ENCODE measurements around the gene HHAT. TPM values are rescaled to one million over a fixed set of nuclear protein-coding genes. Genes with fewer than 3 reads are reported as not detected.
A peak's percentile ranks its signal among the peaks of the same experiment; 100 is the strongest.

HHAT gene
- polyA plus RNA-seq, 2 of the 4 experiments (the other 2 are of a cell fraction), result 3.8 to 4.5 TPM

GRCh38 chr1:210476730-210477129, 148.0 kb downstream of the HHAT start:
- ATAC-seq, result no peak
- WGBS (ENCODE audit: missing lambda C conversion rate), result 67% methylated on average over 1 of the region's 1 CpG
- FAIRE-seq, result no peak

GRCh38 chr1:210477328-210477924, 148.7 kb downstream of the HHAT start:
- DNase-seq (ENCODE audit: low read depth in 1 of 2, low spot score in 1 of 2) (peak in 1 of 2 experiments; percentile 30), ATAC-seq (peak in 1 of 2 experiments; percentile 58; a peak in 2 of 6 replicates), FAIRE-seq (no peak)
- Histone ChIP-seq H3K4me2 (peak overlapping the region; percentile 2; the same call in 1 of the 3 replicates), H3K9me3 (no peaks in the 10 kb centered on the region), H3K4me3 (no peak overlapping the region), H3K4me1 (peaks cover 8% of the 10 kb centered on the region; the same call in 2 of the 3 replicates), H3K27ac (no peak overlapping the region)
- 21% methylated on average over 5 of the region's 5 CpGs for WGBS (ENCODE audit: missing lambda C conversion rate)
- POLR2A ChIA-PET, result interaction anchor here (0.6 kb wide), 1 partner anchor 361 kb away, joined by 3 read pairs; no protein-coding TSS in a partner anchor
- CTCF ChIA-PET, result interaction anchor here (0.9 to 1.8 kb wide), 2 partner anchors 71 to 658 kb away, joined by 4 to 5 read pairs; no protein-coding TSS in a partner anchor
- TF ChIP-seq EHMT2 (IDR thresholded peaks at IDR 0.05; ENCODE audit: low read depth) (no peak), CEBPB (IDR thresholded peaks at IDR 0.05) (no peak), BCL3 (IDR thresholded peaks at IDR 0.05) (no peak), JUNB (IDR thresholded peaks at IDR 0.05) (no peak), CTCF (IDR thresholded peaks at IDR 0.05) (no peak), PHF8 (IDR thresholded peaks at IDR 0.05; ENCODE audit: borderline replicate concordance, low read depth) (no peak), FOXS1 (CRISPR knock-in tag; IDR thresholded peaks at IDR 0.05) (no peak), NPAS2 (CRISPR knock-in tag; IDR thresholded peaks at IDR 0.05; ENCODE audit: borderline replicate concordance) (no peak), POLR2A (IDR thresholded peaks at IDR 0.05; ENCODE audit: low read length) (no peak), HOXB5 (CRISPR knock-in tag; IDR thresholded peaks at IDR 0.05) (no peak), MAZ (IDR thresholded peaks at IDR 0.05; ENCODE audit: borderline replicate concordance, low read depth, low read length) (no peak), KDM5A (IDR thresholded peaks at IDR 0.05) (no peak), CHD2 (IDR thresholded peaks at IDR 0.05; ENCODE audit: low read length, partially characterized antibody) (no peak), SREBF2 (IDR thresholded peaks at IDR 0.05) (no peak), EHF (CRISPR knock-in tag; IDR thresholded peaks at IDR 0.05) (no peak)

More at GRCh38 chr1:210476730-210477129, 148.0 kb downstream of the HHAT start:
- H3K4me1 ChIP-seq, result peaks cover 8% of the 10 kb centered on the region; the same call in 2 of the 3 replicates
- H3K4me3 ChIP-seq, result no peak overlapping the region
- POLR2A ChIA-PET, result interaction anchor here (0.6 kb wide), 1 partner anchor 361 kb away, joined by 3 read pairs; no protein-coding TSS in a partner anchor
- H3K9me3 ChIP-seq, result no peaks in the 10 kb centered on the region
- TF ChIP-seq CHD2 (IDR thresholded peaks at IDR 0.05; ENCODE audit: low read length, partially characterized antibody), result no peak
- no peak for TF ChIP-seq HDAC2 (IDR thresholded peaks at IDR 0.05)
- DNase-seq (ENCODE audit: low read depth in 1 of 2, low spot score in 1 of 2), result no peak
- no peak overlapping the region for H3K27ac ChIP-seq
- H3K4me2 ChIP-seq, result no peak overlapping the region
- CTCF ChIA-PET, result interaction anchor here (1.8 kb wide), 1 partner anchor 659 kb away, joined by 5 read pairs; no protein-coding TSS in a partner anchor

- no peak overlapping the region for H3K4me3 ChIP-seq
- H3K9me3 ChIP-seq, result no peaks in the 10 kb centered on the region
- POLR2A ChIA-PET, result no interaction called here
- FAIRE-seq (no peak), DNase-seq (ENCODE audit: low read depth in 1 of 2, low spot score in 1 of 2) (no peak), ATAC-seq (no peak)
- CTCF ChIA-PET, result interaction anchor here (1.2 to 1.4 kb wide), 2 partner anchors 30 to 655 kb away, joined by 4 to 5 read pairs; partner anchors contain the start of gene KCNH1
- TF ChIP-seq ATOH8 (CRISPR knock-in tag; IDR thresholded peaks at IDR 0.05; ENCODE audit: low read depth) (no peak), EHF (CRISPR knock-in tag; IDR thresholded peaks at IDR 0.05) (no peak), CHD4 (IDR thresholded peaks at IDR 0.05; ENCODE audit: borderline replicate concordance) (no peak), EP300 (IDR thresholded peaks at IDR 0.05) (no peak), PBX3 (IDR thresholded peaks at IDR 0.05) (no peak), RAD21 (conservative IDR thresholded peaks at IDR 0.05 in 1 of 2, IDR thresholded peaks at IDR 0.05 in 1 of 2) (no peak), RFX5 (IDR thresholded peaks at IDR 0.05) (no peak), MAX (IDR thresholded peaks at IDR 0.05) (no peak), TP53 (CRISPR knock-in tag; IDR thresholded peaks at IDR 0.05) (no peak), HEYL (CRISPR knock-in tag; IDR thresholded peaks at IDR 0.05) (no peak), HOXB5 (CRISPR knock-in tag; IDR thresholded peaks at IDR 0.05) (no peak)
- peaks cover 8% of the 10 kb centered on the region; the same call in 2 of the 3 replicates for H3K4me1 ChIP-seq
- no peak overlapping the region for H3K27ac ChIP-seq
- 32% methylated on average over 5 of the region's 5 CpGs for WGBS (ENCODE audit: missing lambda C conversion rate)
- no peak overlapping the region for H3K4me2 ChIP-seq
Observed at GRCh38 chr1:210478820-210479219, 150.1 kb downstream of the HHAT start.
